G401 (cell line): Measurements from ENCODE around the gene METAP1D. TPM values are rescaled to one million over a fixed set of nuclear protein-coding genes. Genes with fewer than 3 reads are reported as not detected.
"Not testable (repeated sequence)": the region's sequence is repeated elsewhere in the genome, so short reads cannot be mapped to it uniquely, and the experiment has no call there.

Experiments
- DNase-seq: peaks from one replicate; pipeline ENCODE4 v3.0.0-alpha.2; 2015; ENCODE audit warnings: low spot score
- in situ Hi-C: cut with HindIII; loops from 2 replicates; pipeline ENCODE4 v1.10.0; 2016; ENCODE audit warnings: low sequenced_read_pairs, mixed read lengths
- total RNA-seq: library from RNA; depleted of rRNA; stranded (reverse); fragments of >200 nt; shearing (Covaris generic); gene quantifications from 2 replicates; pipeline ENCODE4 v1.2.3, GENCODE V29; 2014

METAP1D gene
- total RNA-seq, 1 experiment from 2014 or later, result 63.2 TPM

- no peak for DNase-seq
- in situ Hi-C loops, result no loop called here
Measured at GRCh38 chr2:172046080-172046678, 46.4 kb downstream of the METAP1D start.

GRCh38 chr2:172046866-172047565 lies 47.3 kb downstream of the METAP1D start:
- DNase-seq, result no peak
- in situ Hi-C loops, result no loop called here

- in situ Hi-C loops, result no loop called here
- peak; percentile 27 for DNase-seq
Measured at GRCh38 chr2:172047566-172048507, 48.1 kb downstream of the METAP1D start.

GRCh38 chr2:172048508-172049503 lies 49.1 kb downstream of the METAP1D start:
- in situ Hi-C loops, result no loop called here
- DNase-seq, result no peak

- in situ Hi-C loops, result no loop called here
- DNase-seq, result no peak
Measured at GRCh38 chr2:172049567-172050120, 49.9 kb downstream of the METAP1D start.

- in situ Hi-C loops, result no loop called here
- DNase-seq, result no peak
Measured at GRCh38 chr2:172050479-172051125, 50.8 kb downstream of the METAP1D start.

- in situ Hi-C loops, result no loop called here
- peak; percentile 50 for DNase-seq
Measured at GRCh38 chr2:172052000-172052983, 52.5 kb downstream of the METAP1D start.

GRCh38 chr2:172053486-172053885 lies 53.7 kb downstream of the METAP1D start:
- in situ Hi-C loops, result no loop called here
- no peak for DNase-seq

- in situ Hi-C loops, result no loop called here
Measured at GRCh38 chr2:172056293-172056692, 56.5 kb downstream of the METAP1D start.

GRCh38 chr2:172058660-172059059 lies 58.9 kb downstream of the METAP1D start:
- DNase-seq, result no peak
- in situ Hi-C loops, result no loop called here

More at GRCh38 chr2:172056293-172056692, 56.5 kb downstream of the METAP1D start:
- DNase-seq, result no peak

GRCh38 chr2:172060118-172060517 lies 60.4 kb downstream of the METAP1D start:
- in situ Hi-C loops, DNase-seq: not testable (repeated sequence)

- in situ Hi-C loops, result no loop called here
Measured at GRCh38 chr2:172062402-172063004, 62.8 kb downstream of the METAP1D start.

GRCh38 chr2:172063446-172063845 lies 63.7 kb downstream of the METAP1D start:
- in situ Hi-C loops, result no loop called here
- no peak for DNase-seq

More at GRCh38 chr2:172062402-172063004, 62.8 kb downstream of the METAP1D start:
- no peak for DNase-seq

- no peak for DNase-seq
- in situ Hi-C loops, result no loop called here
Measured at GRCh38 chr2:172065111-172065510, 65.4 kb downstream of the METAP1D start.

- in situ Hi-C loops, result no loop called here
- no peak for DNase-seq
Measured at GRCh38 chr2:172066394-172066886, 66.7 kb downstream of the METAP1D start.

GRCh38 chr2:172067905-172068304 lies 68.2 kb downstream of the METAP1D start:
- DNase-seq, in situ Hi-C loops: not testable (repeated sequence)
